HG02571 (cell line): ENCODE results near the gene RRP36.
"Not testable (repeated sequence)": the region's sequence is repeated elsewhere in the genome, so short reads cannot be mapped to it uniquely, and the experiment has no call there.

Source experiments
- ATAC-seq: cut with Tn5 transposase; IDR thresholded peaks from one replicate; pipeline ENCODE4 v1.9.1; 2021; ENCODE audit warnings: mild to moderate bottlenecking, moderate library complexity; ENCODE audit not compliant: unreplicated experiment

RRP36 gene, protein sequence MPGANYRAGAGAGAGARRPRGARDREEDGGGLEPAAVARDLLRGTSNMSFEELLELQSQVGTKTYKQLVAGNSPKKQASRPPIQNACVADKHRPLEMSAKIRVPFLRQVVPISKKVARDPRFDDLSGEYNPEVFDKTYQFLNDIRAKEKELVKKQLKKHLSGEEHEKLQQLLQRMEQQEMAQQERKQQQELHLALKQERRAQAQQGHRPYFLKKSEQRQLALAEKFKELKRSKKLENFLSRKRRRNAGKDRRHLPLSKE

DNA sequence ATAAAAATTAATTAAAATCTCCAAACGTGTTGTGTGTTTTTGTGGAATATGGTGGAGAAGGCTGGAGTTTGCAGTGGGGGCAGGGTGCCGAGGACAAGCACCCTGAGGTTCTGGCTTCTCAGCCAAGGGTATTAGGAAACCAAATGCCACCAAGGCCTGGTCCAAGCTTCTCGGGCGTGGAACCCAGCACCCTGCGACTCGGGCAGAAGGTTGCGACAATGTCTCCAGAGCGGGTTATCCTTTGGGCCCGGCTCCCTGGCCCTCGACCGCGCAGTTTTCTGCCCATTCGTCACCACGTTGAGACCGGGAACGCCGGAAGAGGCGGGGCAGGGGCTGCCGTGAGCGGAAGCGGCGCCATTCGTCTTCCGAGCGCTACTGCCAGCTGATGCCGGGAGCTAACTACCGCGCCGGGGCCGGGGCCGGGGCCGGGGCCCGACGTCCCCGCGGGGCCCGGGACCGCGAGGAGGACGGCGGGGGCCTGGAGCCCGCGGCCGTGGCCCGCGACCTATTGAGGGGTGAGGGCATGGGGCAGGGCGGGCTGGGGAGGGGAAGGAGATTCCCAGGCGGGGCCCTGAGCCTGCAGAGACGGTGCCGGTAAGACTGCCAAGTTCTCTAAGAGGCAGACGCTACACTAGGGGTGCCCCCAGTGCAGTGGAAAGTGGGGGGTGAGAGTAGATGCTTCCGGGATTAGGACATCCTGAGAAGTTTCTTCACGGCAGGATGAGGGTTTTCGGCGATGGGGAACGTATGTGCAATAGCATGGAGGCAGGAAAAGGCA, at the start of gene RRP36:
Gene RRP36, plus strand, starts transcription at position 354 of the 778 bp plus-strand sequence. Its CDS starts 32 bp downstream, at position 386.
- peak; percentile 67 for ATAC-seq

DNA sequence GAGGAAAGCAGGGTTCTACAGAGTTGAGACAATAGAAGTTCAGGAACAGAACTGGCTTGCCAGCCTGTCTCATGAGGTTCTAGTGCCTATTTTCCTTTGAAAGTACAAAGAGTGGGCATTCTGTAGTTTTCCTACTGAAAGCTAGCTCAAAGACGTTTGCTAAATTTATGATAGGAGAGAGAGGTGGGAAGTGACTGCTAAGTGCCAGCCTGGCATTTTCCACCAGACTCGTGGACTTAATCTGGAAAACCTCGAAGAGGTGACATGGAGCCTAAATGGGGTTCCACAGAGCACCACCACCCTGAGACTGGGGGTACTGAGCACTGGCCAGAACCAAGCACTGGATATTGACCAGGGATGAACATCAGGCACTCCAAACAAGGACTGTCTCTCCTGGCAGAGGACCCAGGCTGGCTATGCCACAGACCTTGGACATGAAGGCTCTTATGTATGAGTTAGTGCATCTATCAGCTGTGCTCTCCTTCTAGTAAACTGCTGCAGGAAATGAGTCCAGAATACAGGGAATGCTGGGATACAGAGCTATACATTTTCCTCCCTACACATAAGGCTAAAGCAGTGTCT, 49.6 kb upstream of the RRP36 start:
- ATAC-seq, result no peak

DNA sequence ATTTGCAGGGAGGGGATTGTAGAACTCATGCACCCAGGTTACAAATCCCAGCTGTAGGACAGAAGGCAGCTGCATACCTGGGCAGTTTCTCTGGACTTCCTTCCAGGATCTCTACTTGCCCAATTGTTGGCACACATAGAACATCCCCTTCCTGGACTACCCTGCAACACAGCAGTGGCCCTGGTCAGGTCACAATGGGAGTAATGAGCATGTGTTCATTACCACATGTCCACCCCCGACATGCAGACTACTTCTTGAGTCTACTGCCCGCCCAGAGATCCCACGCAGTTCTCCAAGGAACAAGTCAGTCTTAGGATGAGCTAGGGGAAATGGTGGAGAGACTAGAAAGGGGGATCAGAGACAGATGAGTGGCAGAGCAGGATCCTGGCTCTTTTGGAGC, 47.5 kb upstream of the RRP36 start:
- no peak for ATAC-seq

DNA sequence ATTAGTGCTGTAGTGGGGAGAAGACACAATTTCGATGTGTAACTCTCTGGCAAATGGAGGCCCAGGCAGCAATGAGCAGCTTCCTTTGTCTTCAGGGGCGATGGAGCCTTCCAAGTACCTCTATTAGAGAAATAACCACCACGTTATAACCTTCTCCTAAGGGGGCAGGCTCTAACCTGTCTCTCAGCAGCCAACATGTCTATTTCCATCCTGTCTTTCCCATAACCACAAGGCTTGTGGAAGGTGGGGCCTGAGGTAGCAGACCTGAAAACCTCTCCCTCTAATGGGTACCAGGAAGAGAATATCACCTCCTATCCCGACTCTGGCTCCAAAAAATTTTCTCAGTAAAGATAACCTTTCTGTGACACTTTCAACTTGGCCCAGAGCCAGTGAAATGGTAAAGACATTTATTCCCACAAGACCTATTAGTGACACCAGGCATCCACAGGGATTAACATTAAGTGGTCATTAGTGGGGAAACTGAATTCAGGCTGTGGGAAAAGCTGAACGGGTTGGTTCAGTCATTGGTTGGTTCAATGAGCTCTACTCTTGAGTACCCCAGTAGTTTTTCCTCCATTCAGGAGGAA, 46.4 kb upstream of the RRP36 start:
- ATAC-seq, result no peak

DNA sequence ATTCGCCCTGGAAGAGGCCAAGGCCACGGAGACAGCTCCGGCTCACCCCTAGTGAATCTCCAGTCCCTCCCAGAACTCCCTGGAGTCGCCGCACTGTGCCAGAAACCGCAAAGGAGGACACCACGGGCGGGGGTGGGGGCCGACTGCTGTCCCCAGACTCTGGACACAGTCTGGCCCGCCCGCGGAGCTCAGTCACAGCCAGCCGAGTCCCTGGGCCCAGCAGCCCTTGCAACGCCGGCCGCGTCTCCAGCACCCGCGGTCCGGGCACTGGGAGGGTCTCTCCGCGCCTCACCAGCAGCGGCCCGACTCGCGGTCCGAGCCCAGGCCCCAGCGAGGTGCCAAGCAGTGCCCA, 43.0 kb upstream of the RRP36 start:
- peak; percentile 23 for ATAC-seq

DNA sequence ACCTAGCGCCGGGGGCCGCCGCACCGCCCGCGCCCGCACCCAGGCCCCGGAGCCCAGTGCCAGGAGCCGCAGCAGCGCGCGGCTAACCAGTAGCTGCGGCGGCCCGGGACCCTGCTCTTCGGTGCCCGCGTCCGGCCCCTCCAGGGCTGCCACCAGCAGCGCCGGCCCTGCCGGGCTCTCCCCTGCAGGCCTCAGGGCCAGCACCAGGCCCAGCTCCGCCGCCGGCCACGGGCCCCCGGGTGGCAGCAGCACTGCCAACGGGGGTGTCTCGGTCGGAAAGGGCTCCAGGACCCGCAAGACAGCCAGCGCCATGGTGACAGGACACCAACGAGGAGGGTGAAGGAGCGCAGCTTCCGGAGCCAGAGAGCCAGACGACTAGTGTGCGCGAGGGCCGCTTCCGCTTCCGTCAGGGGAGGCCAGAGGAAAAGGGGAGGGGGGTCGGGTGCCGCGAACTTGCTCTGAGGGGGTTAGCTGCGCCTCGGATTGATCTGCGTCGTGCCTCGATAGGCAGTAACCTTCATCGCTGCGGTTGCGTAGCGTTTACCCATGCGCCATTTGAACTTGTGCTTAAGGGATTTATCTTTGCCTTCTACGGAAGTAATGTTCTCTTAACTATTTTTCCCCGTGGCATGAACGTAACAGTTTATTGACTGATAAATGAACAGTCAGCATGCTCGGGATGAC, 42.4 kb upstream of the RRP36 start, which contains the start of gene PEX6:
Gene PEX6, minus strand, starts transcription at position 343 of the 684 bp plus-strand sequence. Its CDS starts 31 bp downstream, at position 312.
- peak; percentile 75 for ATAC-seq

DNA sequence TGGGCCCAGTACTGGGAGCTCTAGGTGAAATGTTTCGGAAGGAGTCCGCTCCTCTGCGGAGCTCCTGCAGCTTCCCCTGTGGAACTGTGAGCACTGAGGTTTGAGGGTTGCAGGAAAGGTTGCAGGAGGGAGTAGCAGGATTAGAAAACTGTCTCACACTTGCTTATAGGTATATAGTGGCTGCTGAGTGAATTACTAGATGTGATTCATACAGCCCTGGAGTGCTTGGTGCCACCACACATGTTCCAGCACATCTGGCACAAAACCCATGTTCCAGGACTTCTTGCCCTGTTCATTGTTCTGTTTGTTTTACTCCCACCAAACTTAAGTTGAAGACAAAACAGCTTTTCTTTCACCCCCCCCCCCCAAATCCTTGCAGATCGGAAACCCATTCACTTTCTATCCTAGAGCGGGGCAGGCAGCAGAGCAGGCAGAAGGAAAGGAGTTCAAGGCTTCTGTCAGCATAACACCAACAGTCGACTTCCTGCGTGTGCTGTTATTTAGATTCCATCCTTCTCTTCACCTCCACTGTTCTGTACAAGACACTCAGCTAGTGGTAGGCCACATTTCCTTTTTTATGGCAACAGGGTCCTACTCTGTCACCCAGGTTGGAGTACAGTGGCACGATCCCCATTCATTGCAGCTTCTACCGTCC, 41.8 kb upstream of the RRP36 start:
- ATAC-seq, result no peak

DNA sequence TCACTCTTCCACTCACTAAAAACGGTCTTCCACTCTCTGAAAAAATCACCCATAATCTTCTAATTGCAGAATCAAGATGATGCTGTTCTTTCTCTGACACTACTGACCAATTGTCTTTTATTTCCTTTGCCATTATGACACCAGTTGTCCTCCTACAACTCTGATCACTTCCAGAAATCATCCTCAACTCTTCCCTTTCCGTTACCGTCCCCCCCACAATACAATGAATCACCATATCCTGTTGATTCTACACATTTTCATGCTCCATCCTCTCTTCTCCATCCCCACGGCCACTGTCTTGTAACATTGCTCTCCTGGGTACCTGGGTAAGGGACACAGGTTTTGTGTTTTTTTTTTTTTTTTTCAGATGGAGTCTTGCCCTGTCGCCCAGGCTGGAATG, 39.6 kb upstream of the RRP36 start:
- ATAC-seq, result no peak

DNA sequence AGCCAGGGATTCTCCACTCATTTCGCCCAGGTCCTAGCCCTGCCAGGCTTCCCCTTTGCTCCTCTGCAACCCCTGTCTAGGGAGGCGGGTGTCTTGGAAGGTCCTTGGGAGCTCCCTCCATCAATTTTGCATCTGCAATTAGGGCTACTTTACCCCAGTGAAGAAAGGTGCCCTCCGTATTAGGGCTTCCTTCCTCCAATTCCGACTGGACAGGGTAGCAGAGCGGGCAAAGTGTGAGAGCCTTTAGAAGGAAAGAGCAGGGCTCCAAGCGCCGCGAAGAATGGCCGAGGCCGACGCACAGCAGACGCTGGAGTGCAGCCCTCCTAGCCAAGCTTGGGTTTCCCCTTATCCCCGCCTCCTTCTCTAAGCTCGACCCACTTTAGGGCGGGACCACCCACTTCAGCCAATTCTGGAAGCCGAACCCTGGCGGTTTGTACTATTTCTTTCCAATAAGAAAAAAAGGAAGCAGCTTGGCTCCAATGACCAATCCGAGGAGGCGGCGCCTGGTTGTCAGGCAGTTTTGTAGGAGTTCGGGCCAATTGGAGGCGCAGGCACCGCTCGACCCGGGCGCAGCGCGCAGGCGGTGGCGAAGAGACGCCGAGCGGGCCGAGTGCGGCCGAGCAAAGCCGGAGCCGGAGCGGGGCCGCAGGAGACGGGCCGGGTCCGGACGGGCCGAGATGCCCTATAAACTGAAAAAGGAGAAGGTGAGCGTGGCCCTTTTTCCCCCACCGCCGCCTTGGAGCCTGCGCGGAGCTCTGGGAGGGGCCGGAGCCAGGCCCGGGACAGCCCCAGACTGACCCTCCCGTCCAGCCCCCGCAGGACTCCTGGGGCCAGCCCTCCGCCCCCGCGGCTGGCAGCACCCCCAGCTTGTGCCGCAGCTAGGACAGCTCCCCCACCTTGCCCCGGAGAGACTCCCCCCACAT, 37.2 kb upstream of the RRP36 start, which contains the start of gene PPP2R5D:
Gene PPP2R5D, plus strand, starts transcription at position 570 of the 923 bp plus-strand sequence. Its CDS starts 108 bp downstream, at position 678.
- ATAC-seq, result peak; percentile 88

DNA sequence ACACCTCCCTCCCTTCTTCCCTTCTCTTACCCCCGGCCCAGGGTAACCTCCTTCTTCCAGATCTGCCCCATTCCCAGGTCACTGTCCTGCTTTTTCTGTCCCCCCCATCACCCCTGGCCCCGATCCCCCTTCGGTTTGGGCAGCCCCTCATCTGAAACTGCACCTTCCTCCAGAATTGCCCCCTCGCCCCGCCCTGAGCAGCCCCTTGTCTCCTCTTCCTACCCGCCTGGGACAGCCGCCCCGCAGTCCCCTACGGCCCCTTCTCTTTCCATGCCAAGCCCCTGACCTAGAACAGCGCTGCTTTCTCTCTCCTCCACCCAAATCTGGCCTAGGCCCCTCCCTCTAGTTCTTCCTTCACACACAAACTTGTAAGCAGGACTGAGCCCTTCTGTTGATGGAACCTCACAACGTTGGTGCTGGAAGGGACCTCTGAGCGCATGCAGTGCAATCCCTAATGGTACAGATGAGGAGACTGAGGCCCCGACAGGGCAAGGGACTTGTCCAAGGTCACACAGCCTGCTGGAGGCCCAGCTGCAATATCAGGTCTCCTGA, 36.4 kb upstream of the RRP36 start:
- no peak for ATAC-seq

DNA sequence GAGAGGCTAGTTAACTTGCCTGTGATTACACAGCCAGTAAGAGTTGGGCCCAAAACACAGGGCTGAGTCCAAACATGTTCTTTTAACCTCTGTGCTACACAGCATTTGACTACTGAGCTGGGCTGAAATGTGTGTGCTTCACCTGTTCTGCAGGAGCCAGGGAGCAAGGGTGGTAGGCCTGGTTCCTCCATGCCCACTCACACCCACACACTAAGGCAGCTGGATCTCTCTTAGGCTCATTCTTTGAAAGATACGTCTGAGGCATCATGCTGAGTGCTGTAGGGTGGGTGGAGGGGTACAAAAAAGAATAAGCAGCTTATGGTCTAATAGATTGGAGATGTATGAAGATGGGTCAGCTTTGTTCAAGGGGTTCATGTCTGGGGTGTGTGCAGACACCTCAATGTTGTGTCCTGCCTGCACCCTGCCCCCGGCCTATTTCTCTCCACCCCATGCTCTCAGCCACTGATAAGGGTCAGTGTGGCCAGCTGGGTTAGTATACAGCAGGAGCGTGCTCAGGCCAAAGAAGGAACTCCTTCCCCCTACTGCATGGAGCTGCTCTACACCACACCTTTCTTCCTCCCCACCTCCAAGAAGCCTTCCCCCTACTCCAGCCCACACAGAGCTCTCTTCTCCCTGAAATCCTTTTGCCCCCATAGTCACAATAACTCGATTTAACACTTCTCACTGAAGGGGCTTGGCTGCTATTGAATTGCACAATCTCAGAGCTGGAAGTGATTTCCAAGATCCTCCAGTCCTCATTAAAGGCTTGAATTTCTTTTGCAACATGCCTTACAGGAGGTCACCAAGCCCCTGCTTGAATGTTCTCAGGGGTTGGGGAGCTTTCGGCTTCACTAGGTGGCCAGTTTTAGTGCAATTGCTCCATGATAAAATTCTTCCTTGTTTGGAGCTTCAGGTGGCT, 33.6 kb upstream of the RRP36 start:
- no peak for ATAC-seq

DNA sequence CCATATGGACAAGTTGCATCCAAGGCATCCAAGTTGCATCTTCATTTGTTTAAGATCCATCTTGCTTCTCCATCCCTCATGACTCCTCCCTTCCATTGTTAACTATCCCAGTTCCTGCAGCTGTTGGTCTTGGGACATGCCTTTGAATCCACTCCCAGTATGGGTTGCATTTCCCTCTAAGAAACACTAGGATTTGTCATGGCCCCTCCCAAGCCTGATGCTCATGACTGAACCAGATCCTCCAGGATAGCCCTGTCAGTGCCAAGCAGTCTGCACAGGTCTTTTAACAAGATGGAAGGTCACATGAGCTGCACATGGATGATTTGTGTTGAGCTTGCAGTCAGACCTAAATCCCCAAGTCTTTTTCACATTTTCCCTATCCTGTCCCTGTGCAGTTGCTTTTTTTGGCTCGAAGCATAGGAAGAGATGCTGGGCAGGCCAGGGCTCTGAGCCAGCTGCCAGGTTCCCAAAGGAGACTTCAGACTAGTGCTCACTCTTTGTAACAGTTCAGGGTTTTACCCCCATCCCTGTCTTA, 32.9 kb upstream of the RRP36 start:
- ATAC-seq, result no peak

DNA sequence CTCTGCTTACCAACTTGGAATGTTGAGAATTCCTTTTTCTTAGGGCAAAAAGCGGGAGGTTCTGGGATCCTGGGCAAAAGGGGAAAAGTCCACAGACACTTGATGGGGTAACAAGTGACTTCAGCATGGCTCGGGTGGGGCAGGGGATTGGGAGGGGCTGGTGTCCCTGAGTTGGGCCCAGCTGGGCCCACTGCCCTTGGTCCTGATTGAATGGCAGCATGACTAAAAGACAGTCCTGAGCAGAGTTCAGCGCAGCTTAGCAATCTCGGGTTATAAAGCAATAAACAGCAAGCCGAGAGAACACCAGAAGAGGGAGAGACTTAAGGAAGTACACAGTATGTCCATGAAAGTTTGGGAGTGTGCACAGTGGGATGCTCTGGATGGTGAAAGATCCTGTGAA, 31.5 kb upstream of the RRP36 start:
- ATAC-seq, result no peak

DNA sequence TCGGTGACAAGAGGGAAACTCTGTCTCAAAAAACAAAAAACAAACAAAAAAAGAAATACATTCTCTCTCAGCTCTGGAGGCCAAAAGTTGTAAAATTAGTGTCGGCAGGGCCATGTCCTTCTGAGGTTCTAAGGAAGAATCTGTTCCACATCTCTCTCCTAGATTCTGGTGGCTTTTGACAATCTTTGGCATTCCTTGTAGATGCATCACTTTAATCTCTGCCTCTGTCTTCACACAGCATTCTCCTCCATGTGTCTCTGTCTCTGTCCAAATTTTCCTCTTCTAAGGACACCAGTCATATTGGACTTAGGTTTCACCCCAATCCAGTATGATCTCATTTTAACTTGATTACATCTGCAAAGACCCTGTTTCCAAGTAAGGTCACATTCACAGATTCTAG, 28.0 kb upstream of the RRP36 start:
- no peak for ATAC-seq

DNA sequence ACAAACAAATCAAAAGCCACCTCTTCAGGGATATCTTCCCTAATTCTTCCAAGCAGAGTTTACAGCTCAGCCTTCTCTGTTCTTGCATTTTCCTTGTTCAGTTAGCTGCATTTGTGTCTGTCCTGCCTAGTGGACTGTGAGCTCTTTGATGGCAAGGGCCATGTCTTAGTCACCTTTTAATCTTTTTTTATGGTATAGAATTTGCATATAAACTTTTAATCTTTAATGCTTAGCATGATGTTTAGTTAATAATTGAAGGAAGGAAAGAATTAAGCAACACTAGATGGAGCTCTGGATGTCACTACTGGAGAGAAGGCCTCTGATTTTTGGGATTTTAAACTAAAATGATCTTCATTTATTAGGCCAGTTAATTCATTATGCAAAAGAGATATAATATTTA, 24.9 kb upstream of the RRP36 start:
- ATAC-seq, result no peak

DNA sequence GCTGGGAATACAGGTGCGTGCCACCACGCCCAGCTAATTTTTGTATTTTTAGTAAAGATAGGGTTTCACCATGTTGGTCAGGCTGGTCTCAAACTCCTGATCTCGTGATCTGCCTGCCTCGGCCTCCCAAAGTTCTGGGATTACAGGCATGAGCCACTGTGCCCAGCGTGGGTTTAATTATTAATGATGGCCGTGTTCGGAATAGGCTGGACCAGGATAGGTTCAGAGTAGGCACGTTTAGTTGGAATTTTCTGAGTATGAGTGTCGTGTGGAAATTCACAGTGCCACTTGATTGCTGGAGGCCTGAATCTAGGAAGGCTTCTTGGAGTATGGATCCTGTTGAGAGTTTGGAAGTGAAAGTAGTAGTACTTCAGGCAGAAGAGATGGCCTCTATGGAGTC, 23.2 kb upstream of the RRP36 start:
- ATAC-seq, result not testable (repeated sequence)

DNA sequence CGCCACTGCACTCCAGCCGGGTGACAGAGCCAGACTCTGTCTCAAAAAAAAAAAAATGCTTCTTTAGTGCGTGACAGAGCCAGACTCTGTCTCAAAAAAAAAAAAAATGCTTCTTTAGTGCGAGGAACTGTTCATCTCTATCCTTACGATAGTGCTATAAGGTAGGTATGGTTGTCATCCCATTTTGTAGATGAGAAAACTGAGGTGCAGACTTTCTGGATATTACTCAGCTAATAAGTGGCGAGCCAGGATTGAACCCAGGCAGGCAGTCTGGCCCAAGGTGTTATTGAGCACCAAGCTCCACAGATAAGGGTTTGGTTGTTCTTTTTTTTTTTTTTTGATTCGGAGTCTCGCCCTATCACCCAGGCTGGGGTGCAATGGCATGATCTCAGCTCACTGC, 19.6 kb upstream of the RRP36 start:
- ATAC-seq, result no peak

DNA sequence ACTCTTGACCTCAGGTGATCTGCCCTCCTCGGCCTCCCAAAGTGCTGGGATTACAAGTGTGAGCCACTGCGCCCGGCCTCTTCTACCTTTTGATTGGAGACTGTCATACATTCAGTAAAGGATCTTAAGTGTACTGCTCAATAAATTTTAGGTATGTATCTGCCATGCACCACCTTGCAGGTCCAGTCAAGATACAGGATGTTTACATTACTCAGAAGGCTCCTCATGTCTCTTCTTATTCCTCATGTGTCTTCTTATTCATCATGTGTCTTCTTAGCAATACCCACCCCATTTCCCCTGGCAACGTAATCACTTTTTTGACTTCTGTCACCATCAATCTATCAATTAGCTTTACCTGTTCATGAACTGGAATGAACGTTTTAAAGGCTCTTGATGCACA, 15.6 kb upstream of the RRP36 start:
- no peak for ATAC-seq
